Kasumi-1 (cell line): ENCODE measurements around the gene LIPC.

Experiments
- DNase-seq, 2 experiments: peaks; one replicate each; lab custom pipeline; 2025; lab: John Stamatoyannopoulos, UW

Gene LIPC

DNA sequence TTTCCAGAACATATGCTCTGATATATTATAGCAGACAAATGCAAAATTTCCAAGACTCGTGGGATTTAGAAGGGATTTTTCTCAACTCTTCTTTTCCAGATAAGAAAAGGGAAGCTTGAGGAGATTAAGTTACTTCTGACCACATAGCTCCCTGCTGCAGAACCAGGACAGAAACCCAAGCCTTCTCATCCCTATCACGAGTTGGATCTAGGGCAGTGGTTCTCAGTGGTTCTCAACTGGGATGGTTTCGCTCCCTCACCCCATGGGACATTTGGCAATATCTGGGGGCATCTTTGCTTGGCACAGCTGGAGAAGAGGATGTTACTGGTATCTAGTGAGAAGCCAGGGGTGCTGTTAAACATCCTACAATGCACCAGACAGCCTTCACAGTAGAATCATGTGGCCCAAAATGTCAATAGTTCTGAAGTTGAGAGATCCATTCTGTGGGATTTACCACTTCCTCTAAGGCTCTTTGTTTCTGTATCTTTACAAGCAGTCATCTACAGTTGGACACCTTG is 64.2 kb downstream of the LIPC start:
- DNase-seq, result peak; percentile 9 to 28

DNA sequence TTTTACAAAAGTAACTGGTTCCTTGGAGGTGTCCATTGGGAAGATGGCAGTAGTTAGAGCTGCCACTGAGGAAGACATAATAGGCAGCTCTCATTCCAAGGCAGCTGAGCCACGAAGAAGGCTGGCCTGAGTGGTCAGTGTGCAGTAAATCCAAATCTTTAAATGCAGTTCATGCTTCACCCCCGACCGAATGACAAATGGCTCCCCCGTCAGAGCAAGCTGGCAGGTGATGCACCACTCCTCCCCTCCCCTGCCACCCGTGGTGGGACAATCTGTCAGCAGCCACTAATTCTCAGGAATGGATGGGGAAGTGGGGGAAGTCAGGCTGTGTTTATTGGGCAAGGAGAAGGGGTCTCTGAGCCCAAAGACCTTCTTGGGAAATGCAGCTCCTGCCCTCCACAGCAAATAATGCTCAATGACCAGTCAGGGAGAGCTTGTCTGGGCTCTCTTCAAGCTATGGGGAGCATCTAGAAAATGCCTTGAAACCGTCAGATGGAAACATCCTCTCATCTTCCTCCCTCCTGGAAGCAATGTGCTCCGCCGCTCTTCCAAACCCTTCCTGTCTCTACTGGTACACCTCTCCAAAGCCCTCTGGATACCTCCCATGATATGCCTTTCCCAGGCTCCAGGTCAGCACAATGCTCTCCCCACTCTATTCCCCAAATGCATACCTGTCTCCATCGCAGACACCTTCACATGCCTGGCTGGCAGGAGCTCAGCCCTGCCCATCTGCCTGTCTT is 65.4 kb downstream of the LIPC start:
- DNase-seq, result no peak

DNA sequence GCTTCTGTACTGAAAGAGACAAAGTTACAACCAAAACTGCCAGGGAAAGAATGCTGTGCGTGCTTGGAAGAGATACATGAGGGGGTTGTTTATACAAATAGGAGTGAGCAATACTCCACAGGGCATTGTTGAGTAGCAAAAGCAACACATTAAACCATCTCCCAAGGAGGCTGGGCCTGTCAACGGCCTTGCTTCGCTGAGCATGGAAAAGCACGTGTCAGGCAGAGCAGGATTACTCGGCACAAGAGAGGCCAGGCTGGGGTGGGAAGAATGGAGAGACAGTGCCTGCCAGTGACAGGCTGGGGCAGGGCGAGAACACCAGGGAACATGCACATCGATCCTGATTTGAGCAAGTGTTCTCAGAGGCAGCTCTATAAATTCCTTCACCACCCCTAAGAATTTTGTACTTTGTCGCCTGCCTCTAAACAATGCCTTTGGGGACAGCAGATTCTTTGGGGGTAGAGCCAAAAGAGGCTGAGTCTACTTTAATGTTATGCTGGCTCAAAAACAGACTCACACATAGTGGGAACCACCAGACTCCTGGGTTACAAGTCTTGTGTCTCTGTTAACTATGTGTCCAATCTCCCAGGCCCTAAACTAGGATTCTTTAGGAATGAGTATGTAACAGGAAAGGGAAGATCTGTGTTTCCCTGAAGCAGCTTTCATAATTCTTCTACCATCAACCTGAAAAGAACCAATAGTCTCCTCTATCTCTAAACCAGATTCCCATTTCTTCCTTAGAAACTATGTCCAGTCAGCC is 67.2 kb downstream of the LIPC start:
- DNase-seq, result no peak

DNA sequence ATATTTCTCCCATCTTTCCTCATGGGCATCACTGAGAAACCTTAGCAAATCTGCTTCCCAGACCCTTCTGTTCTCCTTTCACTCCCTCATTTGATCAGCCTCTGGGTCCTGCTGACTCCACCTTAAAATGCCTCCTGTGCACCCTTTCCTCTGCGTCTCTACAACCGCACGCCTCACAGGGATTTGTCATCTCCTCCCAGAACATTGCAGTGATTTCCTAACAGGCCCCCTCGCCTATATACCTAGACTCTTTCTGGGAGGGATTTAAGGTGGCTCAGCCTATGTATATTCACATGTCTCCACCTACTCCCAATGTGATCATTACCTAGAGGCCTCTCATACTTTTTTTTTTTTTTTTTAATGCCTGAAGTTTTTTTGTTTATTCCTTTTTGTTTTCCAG is 69.2 kb downstream of the LIPC start:
- no peak for DNase-seq

DNA sequence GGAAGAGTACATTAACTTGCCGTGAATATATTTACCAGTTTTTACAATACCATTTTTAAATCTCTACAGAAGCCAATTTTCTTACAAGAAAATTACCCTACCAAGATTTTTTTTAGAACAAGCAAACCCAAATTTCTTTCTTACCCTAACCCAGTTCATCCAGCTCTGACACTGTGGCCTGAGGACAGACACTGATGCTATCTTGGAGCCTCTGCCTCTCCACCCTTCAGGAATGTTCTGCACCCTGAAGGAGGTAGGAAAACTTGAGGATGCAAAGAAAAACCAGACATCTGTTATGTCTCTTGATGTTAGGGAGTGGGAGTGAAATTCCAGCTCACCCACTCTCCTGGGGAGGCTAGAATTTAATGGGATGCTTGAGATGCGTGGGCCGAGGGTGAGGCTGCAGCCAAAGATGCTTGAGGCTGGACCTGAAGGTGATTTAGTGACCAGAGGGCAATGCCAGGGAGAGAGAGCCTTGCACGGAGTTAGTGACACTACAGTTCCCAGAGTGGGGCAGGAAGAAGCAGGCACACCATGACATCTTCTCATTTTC is 69.9 kb downstream of the LIPC start:
- no peak for DNase-seq

DNA sequence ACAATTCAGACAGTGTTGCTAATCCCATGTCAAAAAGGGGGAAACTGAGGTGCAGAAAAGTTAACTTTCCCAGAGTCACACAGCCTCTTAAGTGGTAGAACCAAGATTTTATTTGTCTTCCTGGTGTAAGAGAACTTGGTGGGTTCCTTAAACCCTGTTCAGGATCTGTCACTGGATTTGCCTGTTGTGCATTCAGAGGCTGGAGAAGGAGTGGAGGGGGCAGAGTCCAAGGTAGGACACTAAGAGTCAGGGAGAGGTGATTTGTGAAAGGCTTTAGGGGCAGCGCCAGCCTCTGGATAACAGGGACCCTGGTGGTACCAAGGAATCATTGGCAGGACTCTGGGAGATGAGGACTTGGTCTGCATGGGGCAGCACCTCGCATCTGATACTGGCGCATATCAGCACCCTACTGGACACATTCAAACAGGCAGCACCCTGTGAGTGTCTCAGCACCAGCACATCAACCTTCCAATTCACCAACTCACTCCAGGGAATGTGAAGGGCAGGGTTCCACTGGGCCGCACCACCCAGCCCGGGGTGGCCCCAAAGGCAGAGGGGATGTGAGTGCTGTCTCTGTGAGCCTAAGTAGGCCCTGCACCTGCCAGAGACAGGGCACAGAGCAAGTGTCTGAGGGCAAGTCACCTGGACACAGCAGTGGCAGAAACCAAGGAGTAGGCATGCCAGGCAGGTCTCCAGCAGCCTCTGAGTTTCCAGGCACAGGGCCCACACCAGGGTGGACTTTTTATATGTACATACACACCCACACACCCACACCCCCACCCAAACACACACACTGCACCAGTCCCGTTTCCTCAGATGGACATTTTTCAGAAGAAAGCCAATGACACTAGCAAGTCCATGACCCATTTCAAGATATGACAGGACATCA is 71.6 kb downstream of the LIPC start:
- no peak for DNase-seq

DNA sequence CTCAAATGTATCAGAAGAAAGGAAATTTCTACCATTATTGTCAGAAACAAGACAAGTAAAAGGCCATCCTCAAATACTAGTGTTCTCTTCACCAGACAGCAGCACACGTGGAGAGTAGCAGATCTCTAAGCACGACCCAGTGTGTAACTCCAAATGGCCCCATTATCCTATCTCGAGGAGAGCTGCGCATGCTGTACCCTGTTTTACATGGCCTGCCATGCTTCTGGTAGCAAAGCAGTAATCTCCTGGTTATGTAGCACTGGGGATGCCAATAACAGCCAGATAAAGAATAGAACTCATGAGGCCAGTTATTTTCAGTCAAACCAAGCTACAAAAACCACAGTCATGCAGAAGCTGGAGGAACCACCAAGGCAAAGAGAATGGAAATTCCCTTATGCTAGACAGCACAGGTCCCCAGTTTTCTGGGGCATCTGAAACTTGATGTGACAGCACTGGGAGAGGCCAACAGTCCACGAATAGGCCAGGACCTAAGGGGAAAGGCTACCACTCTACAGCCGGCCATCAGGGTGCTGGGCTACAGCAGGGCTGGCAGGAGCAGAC is 73.0 kb downstream of the LIPC start:
- no peak for DNase-seq

DNA sequence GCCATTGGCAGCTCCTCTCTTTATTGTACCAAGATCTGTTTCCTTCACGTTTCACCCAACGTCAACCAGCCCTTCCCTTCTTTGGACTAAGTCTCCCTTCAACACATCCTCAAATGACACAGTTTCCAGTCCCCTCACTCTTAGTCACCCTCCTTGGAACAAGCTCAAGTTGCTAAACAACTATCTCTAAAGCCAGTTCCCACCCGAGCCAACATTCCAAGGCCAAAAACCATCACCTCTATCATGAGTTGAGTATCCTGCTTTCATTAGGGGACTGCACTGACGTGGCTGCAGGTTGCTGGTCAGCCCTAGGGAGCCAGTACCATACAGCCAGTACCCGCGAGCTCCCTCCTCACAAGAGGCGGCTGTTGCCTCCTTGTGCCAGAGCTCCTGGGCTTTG is 73.8 kb downstream of the LIPC start:
- no peak for DNase-seq

DNA sequence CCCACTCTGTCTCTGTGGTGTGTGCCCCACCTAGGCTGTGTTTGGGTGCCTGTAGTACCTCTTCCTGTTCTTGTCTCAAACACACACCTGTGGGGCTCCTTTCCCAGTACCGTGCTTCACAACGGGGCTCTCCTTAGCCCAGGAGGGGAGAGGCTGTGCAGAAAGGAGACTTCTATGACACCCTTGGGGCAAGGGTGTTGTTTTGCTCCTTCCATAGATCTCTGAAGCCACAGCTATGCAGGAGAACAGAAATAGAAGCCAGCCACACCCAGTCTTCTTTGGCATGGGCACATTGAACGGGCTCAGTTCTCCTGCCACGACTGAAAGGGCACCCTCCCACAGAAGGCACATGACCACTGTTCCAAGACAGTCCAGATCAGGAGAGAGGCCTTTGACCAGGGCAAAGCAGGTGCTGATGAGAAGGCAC is 74.3 kb downstream of the LIPC start:
- no peak for DNase-seq

DNA sequence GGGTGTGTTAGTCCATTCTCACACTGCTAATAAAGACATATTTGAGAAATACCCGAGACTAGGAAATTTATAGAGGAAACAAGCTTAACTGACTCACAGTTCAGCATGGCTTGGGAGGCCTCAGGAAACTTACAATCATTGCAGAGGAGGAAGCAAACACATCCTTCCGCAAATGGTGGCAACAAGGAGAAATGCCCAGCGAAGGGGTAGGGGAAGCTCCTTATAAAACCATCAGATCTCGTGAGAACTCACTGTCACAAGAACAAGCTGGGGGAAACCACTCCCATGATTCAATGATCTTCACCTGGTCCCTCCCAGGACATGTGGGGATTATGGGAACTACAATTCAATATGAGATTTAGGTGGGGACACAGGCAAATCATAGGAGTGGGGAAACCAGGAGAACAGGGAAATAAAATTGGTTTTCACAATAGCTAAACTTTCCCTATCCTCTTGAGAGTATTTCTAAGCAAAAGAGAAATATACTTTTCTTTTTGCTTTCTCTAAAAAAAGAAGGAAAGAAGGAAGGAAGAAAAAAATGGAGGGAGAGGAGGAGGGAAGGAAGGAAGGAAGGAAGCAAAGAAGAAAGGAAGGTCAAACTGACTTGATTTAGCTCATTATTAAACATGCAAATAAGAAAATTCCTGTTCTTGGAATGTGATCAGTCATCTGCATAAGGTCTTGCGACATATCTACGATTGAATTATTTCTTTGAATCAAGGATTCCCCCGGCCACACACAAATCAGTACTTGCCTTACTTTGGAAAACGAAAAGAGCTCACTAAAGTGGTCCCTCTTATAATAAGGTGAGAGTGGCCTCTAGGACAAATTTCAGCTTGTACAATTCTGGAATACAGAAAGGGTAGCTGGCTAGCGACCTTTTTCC is 75.2 kb downstream of the LIPC start:
- peak; percentile 67 to 76 for DNase-seq

DNA sequence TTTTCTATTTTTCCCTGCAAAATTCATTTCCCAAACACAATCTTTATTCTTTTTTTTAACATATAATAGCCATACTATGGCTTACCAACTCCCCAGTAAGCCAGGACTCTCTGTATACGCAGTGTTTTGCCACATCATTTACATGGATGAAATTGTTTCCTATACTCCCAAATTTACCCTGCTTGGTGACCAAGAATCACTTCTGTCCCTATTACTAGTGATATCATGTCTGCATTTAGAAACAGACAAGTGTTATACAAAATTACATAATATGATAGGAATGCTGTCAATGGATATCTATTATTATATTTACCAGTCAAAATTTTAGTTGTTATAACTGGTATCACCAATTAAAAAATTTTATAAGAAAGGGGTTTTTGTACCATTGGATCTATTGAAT is 77.8 kb downstream of the LIPC start:
- DNase-seq, result no peak

DNA sequence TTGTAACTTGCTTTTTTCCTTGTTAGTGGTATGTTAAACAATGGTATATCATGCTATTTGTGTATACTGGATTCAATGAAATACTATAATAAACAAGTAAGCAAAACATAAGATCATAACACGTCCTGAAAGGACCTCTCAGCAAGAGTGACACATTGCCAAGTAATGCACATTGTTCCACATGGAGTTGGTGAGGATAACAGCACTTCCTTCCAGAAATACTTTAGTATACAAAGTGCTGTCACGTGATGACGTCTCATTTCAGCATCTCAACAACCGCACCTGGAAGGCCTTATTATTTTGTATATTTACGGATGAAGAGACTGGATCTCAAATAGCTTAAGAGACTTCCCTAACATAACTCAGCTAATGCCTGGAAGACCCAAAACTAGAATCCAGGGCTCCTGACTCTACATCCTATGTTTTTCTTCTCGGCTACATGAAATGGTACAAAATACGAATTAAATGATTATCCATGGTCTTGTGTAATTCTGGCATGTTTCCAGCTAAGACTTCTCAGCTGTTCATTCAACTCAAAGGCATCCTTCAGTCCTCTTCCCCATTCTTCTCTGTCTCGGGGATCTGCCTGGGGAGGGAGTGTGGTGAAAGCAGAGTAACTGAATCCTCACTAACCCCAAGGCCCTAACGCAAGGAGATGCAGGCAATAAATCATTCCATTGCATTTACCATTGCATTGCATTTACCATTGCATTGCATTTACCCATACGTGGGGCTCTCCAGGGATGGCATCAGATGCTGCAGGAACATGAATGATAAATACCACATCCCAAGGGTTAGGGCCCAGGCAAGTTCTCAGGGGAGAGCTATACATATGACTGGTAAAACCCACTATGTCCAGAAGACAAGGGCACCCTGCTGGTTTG is 79.2 kb downstream of the LIPC start:
- DNase-seq, result no peak

DNA sequence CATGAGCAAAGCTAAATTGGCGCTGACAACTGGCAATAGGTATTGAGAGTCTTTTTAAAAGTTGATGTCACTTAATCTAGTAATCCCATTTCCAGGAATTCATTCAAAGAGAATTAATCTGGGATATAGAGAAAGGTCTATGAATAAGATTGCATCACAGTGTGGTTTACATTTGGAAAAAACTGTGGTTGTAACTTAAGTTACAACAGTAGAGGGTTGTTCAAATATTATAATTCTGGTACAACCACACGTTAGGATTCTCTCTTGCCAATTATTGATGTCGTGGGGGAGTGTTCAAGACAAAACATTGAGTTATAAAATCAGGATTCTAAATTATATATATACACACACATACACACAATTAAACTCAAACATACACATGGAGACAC is 79.8 kb downstream of the LIPC start:
- no peak for DNase-seq

DNA sequence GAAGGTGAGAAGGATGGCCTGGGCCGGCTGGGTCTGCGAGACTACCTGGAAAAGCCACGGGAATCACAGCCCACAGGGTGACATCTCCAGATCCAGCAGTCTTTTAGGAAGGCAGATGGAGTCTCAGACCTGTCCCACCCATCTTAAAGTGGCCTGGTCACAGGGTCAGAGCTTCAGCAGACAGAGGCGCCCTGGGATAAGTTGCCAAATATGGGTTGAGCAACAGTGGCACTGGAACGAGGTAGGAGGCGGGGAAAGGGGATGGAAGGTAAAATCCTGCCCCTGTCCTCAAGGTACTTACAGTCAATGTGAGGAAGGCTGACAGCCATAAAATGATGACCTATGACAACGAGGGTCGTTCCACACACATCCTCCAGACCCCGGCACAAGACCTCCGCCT is 80.7 kb downstream of the LIPC start:
- DNase-seq, result no peak

DNA sequence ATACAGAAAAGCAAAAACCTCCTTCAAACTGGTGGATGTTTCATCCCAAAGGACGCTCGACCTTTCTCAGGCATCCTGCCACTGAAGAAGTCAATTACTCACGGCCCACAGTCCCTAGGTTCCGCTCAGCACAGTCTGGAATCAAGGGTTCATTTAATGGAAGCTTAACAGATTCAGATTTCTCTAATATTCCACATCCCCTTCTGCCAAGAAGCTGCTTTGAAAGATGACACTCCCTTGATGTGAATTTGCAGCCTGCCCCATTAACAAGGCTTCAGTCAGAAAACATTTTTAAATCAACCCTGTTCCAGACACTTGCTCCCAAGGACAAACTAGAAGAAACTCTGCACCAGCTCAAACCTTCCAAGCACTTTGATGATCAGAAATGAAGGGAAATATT is 81.2 kb downstream of the LIPC start:
- no peak for DNase-seq

DNA sequence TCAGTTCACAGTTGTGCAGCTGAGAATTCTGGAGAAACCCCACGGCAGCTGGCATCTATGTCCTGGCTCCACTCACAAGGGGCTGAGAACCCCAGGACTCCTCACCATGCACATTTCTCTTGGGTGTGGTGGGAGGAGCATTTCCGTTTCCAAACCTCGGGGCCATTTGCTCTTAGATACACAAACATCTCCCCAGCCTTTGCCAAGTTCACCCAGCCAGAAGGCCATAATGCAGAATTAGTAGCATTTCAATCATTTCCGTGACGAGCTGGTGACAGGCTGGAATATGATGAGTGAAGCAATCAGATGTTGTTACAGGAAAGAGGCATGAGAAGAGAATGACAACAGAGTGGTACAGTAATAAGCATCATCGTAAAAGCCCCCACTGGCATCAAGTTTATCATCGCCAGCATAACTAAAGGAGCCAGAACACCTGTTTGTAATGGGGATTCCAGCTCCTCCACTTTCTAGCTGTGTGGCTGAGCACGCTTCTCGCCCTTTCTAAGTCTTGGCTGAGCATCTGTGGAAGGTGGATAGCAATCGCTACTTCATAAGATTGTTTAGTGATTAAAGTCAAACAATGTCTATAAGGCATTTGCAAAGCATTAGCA is 82.0 kb downstream of the LIPC start:
- no peak for DNase-seq

DNA sequence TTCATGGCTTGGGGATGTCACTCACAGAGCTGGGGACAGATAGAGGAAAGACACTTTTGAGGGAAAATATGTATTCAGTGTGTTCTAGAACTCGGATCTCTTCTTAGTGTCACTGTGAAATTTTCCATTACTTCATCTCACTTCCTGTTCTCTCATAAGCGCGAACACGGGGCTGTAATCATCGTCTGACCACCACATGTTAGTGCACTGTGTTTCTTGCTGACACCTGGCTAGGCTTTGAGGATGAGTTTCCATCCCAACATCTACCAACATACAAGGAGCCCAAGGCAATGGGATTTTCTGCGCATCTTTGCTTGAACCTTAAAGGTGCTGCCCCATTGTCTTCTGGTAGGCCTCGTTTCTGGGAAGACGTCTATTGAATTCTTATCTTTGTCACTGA is 84.0 kb downstream of the LIPC start:
- DNase-seq, result peak; percentile 3 to 19

DNA sequence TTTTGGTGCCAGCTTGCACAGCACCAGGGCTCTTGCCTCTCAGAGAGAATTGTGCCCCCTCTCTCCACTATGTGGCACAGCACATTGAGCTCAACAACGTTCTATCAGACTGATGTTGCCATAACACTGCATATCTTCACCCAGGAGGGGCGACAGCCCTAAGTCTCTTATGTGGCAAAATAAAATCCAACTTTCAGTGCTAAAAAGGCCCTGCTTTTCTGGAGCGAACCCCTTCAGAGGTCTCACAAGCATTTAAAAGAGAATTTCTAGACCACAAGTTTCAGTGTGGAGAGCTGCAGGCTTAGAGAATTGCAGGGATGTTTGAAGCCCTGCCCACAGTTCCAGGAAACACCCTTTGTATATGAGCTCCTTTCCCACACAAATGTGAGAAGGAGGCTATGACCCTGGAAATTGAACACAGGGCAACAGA is 85.5 kb downstream of the LIPC start:
- DNase-seq, result peak; percentile 24 to 26
